NCI-H460 (cell line): ENCODE results near the gene ANKRD23. TPM values are rescaled to one million over a fixed set of nuclear protein-coding genes. Genes with fewer than 3 reads are reported as not detected.

ENCODE experiments used
- DNase-seq: peaks from one replicate; pipeline ENCODE4 v3.0.0-alpha.2; 2016; ENCODE audit warnings: low read depth; ENCODE audit errors: extremely low read depth
- total RNA-seq: library from RNA; depleted of rRNA; stranded (reverse); fragments of >200 nt; shearing (Covaris generic); gene quantifications from 2 replicates; pipeline ENCODE4 v1.2.3, GENCODE V29; 2014

The ANKRD23 gene
- total RNA-seq, 1 experiment from 2014 or later = 5.3 TPM

DNA sequence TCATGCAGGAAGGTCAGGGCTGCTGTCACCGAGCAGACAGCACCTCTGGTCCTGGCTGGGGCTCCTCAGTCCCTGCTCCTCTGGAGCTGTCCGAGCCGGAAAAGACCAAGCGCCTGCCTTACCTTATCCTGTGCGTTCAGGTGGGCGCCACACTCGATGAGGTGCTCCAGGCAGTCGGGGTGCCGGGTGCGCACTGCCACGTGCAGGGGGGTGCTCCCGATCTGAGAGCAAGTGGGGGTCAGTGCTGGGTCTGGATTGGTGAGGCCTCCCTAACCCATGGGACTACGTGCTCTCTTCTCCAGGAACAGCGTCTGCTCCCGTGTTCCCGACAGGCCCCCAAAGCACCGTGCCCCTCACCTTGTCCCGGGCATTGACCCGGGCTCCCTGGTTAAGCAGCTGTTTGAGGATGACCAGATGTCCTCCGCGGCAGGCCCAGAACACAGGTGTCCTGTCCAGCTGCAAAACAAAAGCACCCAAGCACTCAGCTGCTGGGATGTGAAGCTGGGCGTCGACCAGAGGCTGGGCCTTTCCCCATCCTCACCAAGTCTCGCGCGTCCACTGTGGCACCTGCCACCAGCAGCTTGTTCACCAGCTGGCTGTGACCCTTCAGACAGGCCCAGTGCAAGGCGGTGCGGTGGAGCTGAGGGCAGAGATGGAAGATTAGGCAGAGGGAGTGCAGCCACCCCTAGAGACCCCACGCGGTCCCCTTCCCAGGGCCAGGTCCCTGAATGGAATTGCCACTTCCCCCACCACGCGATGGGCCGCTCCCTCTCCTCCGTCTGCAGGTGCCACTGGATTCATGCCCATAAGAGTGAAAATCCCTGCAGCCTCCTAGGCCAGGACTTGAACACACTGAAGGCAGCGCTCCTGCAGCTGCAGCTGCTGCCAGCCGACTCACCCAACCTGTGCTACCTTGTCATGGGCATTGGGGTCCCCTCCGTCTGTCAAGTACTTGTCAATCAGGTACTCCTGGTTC lies 3.7 kb downstream of the ANKRD23 start:
- no peak for DNase-seq

DNA sequence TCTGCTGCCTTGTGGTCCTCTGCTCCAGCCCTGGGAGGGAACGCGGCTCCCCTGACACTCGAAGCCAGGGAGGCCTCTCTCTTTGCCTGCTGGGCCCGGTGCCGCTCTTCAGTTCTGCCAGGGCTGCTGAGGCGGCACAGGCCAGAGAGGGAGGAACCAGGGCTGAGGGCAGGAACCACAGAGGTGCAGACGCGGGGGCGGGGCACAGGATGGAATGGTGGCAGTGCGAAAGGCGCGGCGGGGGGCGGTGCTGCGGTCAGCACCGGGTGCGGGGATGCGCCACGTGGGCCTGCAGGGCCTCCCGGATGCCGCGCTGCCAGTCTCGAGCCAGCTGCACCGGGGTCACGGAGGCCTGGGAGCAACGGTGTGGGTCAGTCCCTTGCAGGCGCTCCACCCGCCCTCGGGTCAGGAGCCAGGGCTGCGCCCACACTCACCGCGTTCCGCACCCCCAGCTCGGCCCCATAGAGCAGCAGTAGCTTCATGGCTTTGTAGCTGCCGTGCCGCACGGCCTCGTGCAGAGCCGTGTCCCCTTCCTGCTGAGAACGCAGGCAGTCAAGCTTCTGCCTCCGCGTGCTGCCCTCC lies 4.4 kb downstream of the ANKRD23 start:
- DNase-seq = no peak

DNA sequence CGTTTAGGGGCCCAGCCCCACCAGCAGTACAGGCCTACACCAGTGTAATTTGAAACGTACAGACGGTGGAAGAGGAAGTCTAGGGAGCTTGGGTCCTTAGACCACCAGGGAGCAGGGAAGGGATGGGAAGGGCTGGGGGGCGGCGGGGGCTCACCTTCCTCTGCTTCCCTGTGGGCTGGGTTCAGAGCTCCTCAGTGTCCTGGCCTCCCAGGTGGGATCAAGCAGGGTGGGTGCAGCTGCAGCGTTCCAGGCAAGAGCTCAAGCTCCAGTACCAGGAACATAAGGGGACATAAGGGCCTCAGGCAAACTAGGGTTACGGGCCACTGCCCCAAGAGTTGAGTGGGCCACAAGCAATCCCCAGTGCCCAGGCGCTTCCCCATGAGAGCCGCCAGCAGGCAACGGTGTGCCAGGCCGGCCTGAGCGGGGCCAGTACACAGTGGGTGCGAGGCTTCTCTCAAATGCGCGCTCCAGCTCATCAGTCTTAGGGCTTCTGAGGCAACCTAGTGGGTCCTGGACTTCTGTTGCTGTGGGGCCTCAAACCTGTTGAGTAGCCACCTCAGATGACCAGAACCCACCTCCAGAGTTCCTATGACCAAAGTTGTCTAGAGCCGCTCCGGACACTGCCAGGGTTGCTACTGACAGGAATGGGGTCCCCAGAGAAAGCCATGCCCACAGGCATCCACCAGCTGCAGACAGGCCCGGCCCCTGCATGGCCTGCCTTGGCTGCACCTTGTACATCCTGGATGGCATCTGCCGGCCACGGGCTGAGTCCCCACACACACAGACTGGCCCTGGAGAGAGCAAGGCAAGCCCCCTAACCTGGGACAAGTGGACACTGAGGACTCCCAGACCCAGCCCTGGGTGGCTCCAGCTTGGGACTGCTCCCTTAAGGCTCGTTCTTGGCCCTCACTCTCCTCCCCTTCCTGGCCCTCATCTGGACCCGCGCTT lies 5.2 kb downstream of the ANKRD23 start:
- DNase-seq = no peak

DNA sequence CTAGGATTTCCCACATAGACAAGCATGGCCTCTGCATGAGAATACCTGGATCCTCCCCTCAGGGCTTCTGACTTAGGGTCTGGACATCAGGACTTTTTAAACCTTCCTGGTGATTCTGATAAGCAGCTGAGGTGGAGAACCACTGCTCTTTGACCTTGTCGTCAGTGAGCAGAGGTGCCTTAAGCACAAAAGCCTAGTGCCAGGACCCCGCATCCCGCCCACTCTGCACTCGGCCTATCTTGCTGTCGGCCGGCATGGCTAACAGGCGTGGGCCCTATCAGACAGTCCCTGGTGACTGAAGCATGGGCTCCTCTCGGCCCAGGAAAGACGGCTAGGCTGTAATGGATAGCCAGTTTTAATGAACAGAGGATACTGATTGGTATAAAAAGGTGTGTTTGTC lies 6.2 kb downstream of the ANKRD23 start:
- no peak for DNase-seq

DNA sequence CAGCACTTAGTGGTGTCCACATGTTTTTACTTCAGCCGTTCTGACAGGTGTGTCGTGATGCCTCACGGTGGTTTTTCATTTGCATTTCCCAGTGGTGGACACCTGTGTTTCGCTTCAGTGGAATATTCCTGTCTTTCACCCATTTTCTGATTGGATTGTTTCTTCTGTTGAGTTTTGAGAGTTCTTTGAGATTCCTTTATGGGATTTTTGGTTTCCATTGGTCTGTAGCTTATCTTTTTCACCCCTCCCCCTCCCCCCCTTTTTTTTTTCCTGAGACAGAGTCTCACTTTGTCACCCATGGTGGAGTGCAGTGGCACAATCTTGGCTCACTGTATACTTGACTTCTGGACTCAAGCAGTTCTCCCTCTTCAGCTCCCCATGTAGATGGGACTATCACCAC lies 8.0 kb downstream of the ANKRD23 start:
- DNase-seq = no peak

DNA sequence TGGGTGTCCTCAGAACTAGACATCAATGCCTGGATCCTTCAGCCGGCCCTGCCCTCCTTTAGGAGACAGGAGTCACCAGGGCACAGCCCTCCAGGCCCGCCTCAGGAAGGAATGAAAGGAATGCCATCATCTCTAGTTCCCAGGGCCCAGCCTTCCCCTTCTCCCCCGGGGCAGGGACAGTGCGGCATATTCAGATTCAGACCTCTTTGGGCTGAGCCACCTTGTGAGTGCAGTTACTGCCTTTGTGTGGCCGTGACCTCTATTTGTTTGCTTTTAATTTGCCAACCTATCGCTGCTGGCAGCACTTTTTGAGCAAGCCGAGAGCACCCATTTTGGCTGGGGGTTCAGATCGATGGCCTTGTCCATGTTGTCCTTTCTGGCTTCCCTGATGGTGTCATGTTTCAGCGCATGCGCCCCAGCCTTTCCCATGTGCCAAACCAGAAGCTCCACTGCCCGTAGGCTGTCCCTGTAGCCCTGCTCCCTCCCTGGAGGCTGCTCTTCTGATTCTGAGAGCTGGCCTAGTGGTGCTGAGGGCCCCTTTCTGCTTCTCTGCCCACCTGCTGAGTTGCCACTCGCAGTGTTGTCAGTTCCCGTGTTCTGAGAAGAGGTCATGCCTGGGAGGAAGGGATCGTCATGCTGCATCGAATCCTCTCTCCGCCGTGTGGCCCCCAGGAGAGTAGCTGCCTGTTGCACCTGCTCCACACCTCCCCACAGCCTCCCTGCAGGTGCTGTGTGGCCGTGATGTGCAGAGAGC lies 10.9 kb downstream of the ANKRD23 start:
- DNase-seq = peak; percentile 77

DNA sequence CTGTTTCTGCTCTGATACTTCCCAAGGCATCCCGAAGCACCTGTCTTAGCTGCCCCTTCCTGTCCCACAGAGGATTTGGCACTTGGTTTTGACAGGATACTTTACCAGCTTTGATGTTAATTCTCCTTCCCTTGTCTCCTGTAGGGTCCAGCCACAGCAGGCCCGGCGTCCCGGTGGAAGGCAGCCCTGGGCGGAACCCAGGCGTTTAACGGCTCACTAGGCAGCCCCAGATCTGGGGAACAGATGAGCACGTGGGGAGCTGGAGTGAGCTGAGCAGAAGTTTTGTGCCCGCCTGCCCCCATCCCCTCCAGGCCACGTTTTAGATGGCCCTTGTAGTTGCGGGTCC lies 11.4 kb downstream of the ANKRD23 start:
- no peak for DNase-seq

DNA sequence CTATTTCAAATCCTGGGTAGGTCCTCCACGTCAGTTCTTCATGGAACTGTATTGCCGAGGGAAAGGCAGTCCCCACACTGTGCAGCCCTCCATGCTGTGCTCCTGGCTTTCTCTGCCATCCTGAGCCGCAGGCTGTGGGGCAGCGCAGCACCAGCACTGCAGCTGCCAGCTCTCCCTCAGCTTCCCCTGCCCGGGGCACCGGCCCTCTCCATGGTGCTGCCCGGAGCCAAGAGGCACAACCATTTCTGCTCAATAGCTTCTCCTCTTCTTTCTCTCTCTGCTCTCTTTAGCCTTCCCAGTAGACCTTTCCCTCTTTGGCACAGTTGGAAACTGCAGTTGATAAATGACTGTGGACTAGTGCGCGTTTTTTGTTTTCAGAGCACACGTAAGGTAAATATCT lies 12.1 kb downstream of the ANKRD23 start:
- no peak for DNase-seq

DNA sequence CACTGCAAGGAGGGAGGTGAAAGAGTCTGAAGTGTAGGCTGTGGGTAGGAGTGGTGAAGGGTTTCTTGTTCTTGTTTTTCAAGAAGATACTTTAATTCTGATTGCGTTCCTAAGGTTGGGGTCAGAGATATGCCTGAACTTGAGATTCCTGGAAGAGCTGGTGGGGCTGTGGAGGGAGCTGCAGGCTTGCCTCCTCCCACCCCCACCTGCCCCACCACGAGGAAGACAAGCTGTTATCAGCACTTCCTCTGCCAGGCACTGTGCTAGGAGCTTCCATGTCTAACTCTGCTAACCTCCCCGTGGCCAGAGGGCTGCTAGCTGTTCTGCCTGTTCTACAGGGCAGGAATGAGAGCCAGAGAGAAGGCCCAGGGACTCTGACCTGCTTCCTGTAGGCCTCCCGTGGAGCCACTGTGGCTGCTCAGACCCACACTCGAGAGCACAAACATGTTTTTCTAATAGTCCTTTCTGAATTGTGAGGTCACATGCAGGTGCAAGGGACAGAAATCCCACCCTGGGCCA lies 13.7 kb downstream of the ANKRD23 start:
- no peak for DNase-seq

DNA sequence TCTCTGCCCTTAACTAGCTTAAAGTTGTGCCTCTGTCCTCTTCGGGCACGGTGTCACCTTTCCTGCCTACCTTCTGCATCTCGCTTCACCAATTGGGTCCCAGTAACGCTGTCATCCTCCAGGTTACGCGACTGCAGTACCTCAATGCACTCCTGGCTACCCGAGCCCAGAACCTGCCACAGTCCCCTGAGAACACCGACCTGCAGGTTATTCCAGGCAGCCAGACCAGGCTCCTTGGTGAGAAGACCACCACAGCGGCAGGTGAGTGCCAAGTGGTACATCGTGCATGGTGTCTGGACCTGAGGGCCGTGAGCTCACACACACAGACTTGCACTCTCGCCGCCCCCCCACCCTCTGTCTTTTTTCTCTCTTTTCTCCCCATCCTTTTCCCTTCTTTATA lies 14.9 kb downstream of the ANKRD23 start:
- no peak for DNase-seq

DNA sequence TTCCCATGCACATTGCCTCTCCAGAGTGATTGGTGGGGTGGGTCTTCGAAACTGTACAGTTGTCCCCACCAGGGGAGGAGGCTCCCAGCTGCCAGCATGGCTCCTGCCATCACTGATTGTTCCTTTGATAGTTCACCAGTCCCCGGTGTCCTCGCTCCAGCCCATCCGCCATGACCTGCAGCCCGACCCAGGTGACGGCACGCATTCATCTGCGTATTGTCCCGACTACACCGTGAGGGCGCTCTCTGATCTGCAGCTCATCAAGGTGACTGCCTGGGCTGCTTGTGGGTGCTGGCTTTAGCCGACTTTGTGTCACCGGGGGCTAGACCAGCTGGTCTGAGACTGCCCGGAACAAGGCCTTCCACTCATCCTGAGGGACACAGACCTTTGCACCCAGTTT lies 15.4 kb downstream of the ANKRD23 start:
- DNase-seq = no peak

DNA sequence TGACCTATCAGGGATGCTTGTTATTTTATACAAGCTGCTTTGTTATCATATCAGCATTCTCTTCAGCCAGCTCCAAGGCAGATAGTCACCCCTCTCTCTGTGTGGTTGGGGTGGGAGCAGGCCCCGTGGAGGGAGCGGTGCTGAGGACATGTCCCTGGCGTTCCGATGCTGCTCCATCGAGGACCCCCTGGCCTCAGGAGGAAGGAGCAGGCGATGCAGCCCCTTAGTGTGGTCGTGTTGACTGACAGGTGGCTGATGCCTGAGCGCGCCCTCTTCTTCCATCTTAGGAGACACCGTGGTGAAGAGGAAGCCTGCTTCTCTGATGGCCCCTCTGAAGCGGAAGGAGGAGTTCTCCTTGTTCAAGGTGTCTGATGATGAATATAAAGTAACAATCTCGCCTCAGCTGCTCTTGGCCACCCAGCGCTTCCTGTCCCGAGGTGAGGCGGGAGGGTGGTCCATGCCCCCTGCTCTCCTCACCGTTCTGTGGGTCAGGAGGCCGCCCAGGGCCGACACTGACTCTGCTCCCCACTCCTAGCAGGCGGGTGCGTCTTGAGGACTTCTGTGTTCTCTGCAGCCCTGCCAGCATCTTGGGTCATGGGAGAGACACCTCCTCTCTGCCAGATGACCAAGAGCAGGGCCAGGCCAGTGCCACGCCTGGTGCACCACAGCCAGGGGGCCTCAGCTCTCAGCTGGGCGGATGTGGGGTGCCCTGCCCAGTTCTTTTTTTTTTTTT lies 17.1 kb downstream of the ANKRD23 start:
- no peak for DNase-seq

DNA sequence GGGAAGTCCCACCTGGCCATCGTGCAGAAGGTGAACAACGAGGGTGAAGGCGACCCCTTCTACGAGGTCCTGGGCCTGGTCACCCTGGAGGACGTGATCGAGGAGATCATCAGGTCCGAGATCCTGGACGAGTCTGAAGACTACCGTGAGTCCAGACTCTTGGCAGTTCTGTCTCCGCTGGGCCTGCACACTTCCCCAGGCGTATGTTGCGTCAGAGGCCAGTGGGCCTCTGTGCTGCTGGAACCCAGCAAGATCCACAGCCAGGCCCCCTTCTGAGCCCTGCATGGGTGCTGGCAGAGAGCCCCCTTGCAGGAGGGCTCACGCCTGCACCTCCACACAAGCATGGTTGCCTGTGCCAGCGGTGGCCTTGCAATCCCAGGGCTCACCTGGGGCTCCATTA lies 18.8 kb downstream of the ANKRD23 start:
- no peak for DNase-seq

DNA sequence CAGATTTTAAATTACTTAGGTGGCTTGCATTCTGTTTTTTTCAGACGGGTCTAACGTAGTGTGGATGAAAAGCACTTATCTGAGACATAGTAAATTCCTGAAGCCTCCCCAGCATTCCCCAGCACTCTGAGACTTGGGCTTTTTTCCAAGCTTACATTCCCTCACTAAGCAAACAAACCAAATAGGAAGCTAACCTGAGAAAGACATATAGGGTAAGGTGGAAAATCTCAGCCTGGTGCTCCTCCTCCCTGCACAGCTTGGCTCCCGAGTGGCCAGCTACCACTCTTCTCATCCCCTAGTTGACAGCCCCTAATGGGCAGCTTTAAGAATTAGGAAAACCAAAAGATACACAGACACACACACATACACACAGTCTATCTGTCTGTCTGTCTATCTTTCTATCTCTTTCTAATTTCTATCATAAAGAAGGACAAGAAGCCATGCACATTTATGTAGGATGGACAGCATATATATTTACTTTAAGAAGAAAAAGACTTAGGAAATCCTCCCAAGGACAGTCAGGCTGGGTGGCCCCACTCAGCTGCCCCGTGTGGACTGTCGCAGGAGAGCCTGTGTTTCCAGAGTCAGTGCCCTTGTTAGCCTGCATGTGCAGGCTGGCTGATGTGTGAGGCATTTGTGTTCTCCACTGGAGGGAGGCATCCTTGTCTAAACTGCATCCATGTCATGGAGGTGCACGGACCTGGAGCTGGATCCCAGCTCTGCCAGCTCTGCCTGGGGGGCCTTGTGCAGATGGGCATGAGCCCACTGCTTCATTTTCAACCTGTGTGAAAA lies 19.5 kb downstream of the ANKRD23 start:
- DNase-seq = no peak

DNA sequence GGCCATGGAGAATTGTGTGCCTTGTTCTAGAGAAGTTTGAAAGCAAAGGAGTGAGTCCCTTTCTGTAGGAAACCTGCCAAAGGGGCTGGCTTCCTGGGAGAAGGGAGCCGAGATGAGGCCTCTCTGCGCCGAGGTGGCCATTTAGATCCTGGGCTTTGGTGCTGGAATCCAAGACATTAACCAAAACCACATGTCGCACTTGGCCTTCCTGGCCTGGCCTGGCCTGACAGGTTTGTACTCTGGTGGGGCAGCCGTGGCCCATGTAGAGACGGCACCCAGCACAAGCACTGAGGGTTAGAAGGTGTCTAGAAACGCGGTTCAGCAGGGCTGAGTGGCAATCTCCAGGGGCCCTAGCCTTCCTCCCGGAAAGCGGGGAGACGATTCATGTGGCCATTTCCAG lies 20.6 kb downstream of the ANKRD23 start:
- DNase-seq = no peak

DNA sequence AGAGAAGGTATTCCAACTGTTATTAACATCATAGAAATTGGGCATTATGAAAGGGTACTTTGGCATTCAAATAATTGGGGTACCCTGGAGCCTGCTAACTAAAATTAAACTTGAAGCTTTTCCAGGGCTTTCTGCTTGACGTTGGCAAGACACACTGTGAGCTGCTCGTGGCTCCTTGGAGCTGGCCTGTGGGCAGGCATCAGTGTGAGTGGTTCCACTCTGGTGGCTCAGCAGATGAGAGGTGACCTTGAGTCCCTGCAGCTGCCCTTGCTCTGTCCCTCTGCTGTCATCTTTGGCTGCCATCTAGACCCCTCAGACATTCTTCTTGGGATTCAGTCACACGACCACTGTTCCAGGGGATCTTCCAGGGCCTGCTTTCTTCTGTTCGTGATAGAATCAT lies 21.0 kb downstream of the ANKRD23 start:
- no peak for DNase-seq

DNA sequence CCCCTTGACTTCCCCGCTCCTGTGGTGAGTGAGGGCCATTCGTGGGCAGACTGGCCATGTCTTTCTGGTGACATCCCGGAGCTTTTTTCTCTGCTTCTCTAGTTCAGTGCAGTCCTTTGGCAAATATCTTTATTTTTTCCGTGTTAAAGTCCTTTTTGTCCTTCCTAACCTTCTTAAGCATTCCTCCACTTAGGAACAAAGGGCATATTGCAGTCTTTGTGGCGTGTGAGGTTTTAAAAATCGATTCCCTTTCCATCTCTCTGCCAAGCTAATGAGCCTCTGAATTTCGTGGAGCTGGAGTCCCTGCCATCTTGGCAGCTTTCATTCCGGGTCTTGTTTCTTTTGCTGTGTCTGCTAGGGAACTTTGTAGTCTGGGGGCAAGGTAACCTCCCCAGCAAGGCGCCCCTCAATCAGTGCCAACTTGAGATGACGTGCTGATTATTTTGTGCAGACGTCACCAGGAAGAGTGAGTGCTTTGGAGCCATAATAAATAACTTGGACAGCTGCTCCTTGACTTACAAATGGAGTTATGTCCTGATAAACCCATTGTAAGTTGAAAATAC lies 22.6 kb downstream of the ANKRD23 start:
- no peak for DNase-seq

DNA sequence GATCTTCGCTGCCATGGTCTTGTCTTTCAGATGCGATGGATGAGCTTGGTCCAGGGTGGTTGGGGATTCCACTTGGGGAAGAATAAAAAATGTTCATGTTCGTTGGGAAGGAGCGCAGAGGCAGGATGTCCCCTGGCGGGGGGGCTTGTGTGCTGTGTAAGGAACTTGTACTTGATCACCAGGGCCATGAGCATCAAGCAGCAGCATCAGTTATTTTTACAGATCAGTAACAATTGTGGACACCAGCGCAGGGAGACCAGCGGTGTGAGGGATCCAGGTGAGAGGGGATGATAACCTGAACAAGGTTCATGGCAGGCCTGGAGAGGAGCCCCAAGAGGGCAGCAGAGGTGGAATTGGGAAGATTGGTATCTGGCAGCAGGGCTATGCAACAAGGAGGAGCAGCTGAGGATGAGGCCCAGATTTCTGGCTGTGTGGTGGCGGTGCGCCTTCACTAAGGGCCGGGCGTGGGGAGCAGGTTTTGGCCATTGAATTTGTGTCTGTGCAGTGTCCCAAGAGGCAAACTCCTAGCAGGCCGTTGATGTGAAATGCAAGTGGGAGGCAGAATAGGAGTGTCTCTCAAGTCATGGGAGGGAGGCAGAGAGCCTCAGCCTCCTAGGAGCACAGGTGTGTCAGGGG lies 23.8 kb downstream of the ANKRD23 start:
- DNase-seq = no peak
